ENCODE data around the gene MLIP.
A peak's percentile ranks its signal among the peaks of the same experiment; 100 is the strongest.

The MLIP gene

DNA sequence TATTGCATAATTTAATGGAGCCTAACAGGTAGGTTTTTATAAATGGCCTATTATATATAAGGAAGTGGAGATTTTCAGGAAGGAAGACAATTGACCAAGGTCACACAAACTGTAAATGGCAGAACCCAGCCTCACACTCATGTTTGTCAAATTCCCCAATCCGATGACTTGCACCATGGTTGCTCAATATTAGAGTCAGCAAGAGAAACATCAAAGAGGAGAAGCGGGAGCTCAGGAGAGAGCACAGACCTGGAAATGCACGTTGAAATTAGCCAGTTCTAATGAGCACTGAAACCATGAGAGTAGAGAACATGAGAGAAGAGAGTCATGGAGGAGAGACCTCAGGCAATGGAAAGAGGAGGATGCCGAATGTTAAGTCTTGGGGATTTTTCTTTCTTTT, 13.5 kb upstream of the MLIP start:
- DNase-seq (ENCODE audit: low read depth) = no peak

DNA sequence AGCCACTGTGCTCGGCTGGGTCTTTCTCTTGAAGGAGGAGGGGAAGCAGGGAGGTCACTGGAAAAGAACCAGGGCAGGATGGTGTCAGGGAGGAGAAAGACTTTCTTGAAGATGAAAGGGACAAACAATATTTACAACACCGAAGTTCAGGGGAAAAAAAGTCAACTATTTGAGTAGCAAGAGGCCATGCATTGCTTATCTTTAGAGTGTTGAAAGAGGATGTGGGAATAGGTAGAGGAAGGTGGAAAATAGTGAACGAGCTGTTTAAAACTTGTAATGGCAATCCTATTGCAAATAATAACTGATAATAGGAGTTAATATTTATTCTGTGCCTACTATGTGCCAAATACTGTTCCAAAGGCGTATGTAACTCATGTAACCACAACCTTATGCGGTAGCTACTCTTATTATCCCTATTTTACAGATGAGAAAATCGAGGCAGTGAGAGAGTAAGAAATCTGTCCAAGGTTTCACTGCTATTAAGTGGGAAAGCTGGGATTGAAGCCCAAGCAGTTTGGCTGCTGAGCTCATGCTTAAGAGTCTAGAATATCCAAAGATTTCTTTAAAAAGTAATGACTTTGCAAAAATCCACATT, 12.7 kb upstream of the MLIP start:
- DNase-seq (ENCODE audit: low read depth) = no peak

DNA sequence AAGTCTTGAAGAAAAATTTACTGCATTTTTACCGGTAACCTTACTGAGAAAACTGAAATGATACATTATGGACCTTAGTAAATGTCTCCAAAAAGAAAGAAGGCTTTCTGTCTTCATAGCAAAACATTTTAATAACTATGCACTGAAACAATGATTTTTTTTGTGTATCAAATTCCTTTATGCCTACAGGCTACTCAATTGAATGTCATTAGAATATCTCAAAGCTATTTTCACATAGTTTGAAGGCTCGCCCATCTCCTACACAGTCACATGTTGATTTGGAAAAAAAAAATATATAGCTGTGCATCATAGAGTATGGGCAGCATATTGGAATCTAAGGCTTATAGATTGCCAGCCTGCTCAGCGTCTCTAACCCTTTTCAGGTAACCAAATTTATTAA, 12.0 kb upstream of the MLIP start:
- DNase-seq (ENCODE audit: low read depth) = no peak

DNA sequence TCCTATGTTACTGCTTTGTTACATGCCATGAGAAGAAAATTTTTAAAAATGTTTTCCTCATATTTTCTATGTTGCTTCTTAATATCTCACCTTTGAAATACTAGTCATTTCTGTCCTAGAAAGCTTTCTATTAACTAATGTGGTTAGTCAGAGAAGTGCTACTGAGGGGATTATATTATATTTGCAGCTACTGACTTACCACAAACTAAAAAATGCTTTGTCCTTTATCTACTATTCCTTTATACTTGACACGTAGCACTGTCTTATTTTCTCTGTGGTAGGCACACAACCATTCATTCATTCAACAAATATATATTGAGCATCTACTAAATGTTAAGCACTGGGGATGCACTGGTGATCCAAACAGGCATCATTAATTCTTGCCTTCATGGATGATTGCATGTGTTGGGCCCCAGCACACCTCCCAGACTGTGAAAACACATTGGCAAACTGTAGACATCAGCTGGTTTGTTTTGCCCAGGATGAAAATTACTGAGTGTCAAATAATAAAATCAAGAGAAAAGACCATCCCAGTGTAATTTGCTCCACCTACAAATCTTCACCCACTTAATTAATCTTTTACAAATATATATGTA, 10.7 kb upstream of the MLIP start:
- no peak for DNase-seq (ENCODE audit: low read depth)

DNA sequence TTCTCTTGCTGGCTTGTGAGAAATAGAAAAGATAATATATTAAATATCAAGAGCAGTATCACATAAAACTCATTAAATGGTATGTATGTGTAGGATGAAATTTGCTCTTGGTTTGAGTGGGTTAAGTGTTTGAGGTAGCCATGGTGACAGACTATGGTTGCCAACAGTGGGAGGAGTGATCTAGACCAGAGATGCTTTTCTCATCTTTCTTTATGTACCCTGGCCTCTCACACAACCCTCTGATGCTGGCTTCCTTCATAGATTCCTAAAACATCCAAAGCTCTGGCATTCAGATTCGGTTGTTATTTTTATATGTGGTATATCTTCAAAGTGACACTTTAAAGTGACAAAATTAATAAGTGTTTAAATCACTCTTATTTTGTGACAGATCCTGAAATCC, 9.0 kb upstream of the MLIP start:
- DNase-seq (ENCODE audit: low read depth) = no peak

DNA sequence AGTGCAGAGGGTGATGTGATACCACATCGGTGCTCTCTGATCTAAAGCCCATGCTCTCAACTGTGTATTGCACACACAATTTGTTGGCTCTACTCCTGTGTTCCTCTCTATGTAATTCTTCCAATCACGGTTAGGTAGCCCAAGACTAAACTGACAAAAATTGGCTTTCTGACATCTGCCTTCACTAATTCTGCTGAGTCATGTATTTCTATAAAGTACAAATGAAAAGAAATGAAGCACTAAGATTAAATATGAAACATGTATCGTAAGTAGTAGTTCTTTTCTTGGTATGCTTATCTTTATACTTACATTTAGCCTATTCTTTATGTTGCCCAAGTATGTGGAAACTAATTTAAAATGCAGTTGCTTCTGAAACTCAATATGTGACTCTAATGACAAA, 7.7 kb upstream of the MLIP start:
- DNase-seq (ENCODE audit: low read depth) = no peak

DNA sequence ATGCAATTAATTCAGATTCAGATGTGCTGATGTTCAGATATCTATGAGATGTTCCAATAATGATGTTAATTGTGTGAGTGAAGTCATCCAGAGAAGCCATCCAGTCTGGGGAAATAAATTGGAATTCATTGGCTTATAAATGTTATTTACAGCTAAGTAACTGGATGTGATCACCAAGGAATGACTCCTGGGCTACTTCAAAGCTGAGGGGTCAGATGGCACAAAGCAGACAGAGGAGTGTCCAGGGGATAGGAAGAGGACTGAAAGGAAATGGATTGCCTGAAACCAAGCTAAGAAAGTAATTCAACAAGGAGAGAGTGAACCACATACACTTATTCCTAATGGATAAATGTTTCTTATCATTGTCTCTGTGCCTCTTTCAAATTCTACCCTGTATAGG, 4.5 kb upstream of the MLIP start:
- no peak for DNase-seq (ENCODE audit: low read depth)

DNA sequence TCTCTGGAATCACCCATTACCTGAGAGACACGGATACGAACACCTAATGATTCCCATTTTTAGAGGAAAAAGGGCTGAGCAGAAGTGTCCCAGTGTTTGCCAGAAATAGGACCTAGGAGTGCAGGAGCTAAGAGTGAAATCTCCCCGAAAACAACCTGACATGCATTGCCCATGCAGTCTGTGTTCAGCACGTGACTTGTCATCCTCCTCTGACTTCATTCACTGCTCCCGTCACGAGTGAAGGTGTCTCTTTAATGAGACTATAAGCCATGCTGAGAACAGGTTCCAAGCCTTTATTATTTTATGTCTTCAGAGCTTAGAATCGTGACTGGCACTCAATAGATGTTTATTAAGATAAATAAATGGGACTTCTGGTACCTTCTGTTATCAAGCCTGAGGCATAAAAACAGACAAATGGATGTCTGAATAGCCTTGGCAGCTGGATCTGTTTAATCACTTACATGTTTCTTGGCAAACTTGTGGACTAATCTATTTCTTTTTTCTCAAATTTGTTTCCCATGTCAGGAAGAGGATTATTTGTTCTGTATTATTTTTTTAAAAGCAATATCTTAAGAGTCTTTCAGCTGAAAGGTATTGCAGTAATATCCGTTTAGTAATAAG, 3.7 kb upstream of the MLIP start:
- DNase-seq (ENCODE audit: low read depth) = no peak

DNA sequence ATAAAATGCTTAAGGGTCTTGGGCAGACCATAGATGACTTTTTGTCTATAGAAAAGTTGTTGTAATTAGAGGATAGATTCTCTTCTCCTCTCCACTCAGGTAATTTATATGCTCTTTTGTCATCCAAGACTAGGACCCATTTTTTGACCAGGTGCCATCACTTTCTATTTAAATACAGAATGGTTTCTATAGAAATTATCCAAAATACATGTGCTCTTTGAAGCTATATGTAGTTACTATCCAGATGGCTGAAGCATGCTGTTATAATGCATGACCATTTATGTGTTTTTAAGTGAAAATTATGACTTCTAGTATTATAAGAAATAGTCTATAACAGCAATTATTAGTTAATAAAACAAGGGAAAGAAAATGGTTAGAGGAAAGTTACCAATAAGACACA, 3.0 kb upstream of the MLIP start:
- DNase-seq (ENCODE audit: low read depth) = no peak

DNA sequence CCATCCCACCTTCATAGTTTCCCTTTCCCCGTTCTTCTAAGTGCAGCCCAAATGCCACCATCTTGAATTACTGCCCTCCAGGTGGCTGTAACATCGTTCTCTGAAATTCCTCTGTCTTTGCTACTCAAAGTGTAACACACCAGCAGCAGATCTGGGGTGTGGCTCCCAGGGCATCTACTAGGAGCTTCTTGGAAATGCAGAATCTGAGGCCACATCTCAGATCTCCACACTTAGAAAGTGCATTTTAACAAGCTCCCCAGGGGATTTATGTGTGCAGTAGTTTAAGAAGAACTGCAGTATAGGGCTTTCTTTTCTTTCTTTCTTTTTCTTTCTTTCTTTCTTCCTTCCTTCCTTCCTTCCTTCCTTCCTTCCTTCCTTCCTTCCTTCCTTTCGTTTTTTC, 1.7 kb upstream of the MLIP start:
- no peak for DNase-seq (ENCODE audit: low read depth)

DNA sequence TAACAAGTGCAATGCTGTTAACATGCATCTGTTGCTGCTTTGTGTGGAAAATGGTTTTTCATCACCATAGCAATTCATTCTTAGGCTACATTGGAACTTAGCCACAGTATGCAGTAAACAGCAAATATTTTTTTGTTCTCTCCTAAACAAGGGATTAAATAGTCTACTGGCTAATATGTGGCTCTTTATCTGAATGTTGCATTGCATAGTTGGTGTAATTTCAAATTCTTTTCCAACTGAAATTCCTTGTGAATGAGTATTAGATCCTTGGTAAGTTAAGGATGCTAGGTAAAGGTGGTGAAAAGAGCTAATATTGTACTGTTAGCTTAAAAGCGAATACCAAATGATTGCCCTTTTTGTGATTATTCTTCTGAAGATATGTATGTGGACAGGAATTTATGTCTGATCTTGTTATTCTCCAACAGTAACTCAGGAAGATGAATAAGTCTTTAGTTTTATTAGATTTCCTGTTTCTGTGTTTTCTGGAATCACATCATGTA, 958 bp downstream of the MLIP start:
- peak; percentile 14 for DNase-seq (ENCODE audit: low read depth)

DNA sequence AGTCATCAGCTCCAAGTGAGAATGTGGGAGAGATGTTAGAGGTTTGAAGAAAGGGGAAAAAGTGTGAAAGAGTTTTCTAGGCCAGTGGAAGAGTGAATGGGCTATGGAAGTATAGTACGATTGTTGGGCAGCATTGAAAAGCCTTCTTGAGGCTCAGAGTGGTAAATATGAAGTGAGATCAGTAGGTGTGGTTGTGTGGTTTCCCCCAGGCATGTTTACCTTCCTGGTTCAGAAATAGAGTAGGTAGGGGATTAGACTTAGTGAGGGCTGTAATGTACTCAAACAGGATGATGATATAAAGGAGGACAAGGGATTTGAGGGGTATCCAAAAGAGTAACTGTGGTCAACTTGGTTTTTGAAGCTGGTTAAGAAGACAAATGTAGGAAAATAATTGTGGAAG, 3.7 kb downstream of the MLIP start:
- no peak for DNase-seq (ENCODE audit: low read depth)

DNA sequence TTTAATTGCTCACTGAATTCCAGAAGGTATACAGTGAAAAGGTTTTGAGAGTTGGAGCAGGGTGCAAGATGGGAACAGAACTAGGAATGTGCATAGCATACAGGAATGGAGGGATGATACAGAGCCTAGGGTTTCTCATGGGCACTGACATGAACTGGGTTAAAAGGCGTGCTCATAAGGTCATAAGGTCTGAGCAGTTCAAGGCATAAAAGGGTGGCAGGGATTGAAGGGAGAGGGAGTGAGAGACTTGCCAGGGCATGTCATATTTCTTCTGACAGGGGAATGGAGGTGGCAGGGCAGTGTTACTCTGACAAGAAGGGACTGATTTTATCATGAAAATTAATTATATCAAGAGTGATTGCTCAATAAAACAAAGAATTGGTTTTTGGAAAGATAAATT, 4.7 kb downstream of the MLIP start:
- no peak for DNase-seq (ENCODE audit: low read depth)

DNA sequence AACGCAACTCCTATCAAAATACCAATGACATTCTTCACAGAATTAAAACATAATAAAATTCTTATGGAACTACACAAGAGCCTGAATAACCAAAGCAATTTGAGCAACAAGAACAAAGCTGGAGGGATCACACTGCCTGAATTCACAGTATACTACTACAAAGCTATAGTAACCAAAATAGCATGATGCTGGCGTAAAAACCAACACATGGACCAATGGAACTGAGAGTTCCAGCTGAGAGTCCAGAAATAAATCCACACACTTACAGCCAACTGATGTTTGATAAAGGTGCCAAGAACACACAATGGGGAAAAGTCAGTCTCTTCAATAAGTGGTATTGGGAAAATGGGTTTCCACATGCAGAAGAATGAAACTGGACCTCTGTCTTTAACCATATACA, 6.9 kb downstream of the MLIP start:
- DNase-seq (ENCODE audit: low read depth) = no peak

DNA sequence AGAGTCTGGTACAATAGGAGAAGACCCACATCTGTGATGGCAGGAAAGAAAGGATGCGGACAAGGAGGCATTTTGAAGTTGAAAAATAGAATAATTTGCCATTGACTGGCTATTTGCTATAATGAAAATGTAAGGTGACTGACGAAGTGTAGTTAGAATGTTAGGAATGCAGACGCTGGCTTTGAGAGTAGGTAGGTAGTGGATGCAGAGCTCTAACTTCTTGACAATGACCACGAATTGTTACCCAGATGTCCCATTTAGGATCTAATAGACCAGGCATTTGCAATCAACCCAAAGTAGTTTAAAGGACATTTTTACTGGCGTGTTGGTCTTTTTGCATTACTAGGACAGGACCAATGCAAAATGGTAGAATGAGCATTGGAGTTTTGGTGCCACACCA, 14.2 kb downstream of the MLIP start:
- no peak for DNase-seq (ENCODE audit: low read depth)

DNA sequence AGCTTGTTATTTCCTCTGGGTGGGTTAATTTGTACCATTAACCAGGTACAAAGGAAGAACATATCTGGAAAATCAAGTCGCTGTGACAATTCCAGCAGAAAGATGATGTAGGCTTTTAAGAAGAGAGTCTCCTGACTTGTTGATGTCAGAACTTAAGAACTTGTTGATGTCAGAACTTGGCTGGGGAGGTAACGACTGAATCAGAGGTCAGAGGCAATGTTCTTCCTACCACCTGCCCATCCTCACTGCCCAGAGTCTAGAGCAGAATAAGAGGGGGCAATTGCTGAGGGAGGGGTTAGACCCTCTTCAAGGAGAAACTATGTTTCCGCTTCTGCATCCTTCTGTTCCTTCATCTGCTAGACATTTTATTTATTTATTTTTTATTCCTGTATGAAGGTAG, 18.9 kb downstream of the MLIP start:
- no peak for DNase-seq (ENCODE audit: low read depth)

DNA sequence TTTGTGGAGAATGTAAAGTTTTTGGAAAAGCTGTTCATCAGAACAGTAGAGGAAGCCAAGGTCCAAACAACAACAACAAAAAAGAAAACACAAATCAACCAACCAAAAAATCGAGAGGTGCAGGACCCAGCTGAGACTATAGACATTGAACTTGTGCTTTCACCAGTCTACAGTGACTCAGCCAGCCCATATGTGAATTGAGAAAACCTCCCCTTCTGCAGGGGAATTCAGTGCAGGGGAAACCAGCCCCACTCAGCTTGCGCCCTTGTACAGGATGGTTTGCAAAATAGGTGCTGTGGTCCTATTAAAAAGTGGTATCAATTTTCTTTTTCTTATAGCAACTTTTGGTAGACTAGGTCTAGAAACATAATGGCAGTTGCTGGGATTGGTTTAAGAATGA, 21.3 kb downstream of the MLIP start:
- DNase-seq (ENCODE audit: low read depth) = no peak

DNA sequence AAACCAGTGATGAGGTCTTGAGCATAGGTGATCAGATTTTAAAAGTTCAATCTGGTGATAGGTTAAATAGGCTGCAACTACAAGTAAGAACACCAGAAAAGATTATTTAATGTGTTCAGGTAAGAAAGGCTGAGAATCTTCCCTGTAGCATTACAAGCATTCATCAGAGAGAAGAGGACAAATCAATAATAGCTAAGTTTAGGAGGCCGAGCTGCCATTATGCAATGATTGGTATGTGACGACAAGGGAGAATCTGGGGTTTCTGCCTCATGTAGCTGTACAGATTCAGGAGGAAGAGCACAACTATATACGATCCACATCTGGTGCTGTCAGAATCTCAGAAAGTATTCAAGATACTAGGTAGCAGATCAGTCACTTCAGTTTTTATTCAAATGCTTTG, 21.9 kb downstream of the MLIP start:
- DNase-seq (ENCODE audit: low read depth) = no peak

DNA sequence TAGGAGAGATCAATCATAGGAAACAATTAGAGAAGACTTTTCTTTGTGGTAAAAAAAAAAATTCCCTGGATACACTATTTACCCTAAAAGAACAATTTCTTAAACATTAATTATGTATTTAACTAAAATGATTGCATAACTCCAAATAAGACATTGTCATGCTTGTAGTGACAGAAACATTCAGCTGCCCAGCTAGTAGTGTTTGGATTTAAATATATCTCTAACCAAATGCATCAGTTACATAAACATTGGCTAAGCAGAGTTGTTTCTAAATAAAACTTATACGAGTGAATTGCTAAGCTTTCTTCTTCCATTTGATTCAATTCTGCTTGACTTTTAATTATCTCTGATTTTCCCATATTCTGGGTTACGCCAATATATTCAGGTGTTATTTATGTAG, 23.7 kb downstream of the MLIP start:
- DNase-seq (ENCODE audit: low read depth) = no peak

DNA sequence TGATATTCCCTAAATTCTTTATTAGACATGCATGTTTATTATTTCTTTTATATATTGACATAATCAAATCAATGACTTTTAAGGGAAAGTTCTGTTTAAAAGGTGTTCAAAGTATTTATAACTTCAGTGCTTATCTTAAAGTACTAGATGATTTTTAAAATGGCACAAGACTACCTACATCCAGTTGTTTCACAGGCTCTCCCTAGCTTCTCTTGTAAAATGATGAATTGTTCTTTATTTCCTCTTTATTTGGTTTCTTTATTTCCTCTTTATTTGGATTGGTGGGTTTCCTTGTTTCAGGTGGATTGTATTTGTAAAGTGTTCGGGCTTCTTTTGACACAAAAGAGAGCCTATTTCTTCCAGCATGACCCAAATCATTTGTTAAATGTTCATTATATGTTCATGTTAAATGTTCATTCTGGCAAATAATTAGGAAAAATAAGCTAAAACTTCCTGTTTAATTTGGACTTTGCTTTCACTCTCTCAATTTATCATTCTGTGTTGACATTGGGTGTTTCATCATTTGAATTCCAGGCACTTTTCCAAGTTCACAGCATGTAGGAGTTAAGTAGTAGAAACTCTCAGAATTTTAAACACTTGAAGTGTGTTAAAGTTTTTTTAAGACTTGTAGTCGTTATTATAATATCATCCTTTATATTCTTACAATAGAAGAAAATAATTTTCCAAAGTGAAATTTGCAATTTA, 24.6 kb downstream of the MLIP start:
- peak; percentile 31 for DNase-seq (ENCODE audit: low read depth)

DNA sequence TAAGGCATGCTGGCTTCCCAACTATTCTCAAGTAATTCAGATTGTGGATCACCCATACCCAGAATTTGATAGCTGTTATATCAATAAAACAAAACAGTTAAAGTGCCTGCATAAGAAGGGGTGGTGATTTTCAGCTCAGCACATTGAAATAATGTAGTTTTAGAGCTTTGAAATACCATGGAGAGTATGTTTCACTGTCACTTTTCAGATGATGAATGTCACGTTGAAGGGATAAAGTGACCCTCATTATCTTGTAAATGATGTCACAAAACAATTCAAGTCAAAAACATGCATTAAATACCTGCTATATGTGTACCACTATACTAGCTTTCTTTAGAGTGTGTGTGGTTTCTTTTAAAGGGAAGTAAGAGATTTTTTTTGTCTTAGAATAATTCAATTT, 27.6 kb downstream of the MLIP start:
- DNase-seq (ENCODE audit: low read depth) = no peak

DNA sequence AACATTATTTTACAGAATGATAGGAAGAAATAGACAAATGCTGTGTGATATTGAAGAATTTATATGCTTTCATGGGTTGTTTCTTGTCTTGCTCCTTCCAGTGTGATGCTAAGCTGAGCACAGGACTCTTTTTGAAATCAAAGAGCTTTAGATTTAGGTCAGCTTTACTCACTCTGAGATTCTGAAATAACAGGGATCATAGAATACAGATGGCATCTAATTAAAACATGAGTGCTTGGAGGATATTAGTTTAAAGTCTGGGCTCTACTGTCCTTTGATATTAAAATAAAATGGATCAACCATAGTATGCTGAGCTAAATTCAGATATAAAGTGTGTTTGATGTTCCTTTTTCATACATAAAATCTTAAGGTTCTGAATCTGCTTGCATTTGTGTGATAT, 29.6 kb downstream of the MLIP start:
- no peak for DNase-seq (ENCODE audit: low read depth)

DNA sequence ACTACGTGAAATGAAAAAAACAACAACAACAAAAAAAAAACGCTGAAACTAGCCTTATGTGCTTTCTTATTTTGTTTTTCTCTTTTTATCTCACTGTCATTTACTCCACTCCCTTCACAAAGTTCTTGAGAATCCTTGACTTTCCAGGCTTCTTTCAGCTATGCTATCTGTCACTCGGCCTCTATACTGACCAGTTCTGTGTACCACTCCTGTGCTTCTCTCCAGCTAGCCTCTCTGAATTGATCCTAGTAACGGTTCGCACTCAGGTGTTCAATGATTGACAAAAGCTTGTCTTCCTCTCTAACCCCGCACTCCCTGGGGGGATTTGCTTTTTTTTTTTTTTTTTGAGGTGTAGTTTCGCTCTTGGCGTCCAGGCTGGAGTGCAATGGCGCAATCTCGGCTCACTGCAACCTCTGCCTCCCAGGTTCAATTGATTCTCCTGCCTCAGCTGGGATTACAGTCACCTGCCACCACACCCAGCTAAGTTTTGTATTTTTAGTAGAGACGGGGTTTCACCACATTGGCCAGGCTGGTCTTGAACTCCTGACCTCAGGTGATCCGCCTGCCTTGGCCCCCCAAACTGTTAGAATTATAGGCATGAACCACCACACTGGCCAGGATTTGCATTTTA, 31.8 kb downstream of the MLIP start:
- no peak for DNase-seq (ENCODE audit: low read depth)

Data from non-pigmented ciliary epithelial cell (primary cell).